ENCODE measurements around the gene CTSV. TPM values are rescaled to one million over a fixed set of nuclear protein-coding genes. Genes with fewer than 3 reads are reported as not detected.

CTSV gene
- polyA plus RNA-seq, 1 of the 3 experiments (the other 2 are of a cell fraction): 3.1 TPM

GRCh38 chr9:97052735-97053134, 13.8 kb upstream of the CTSV start:
- Histone ChIP-seq H3K4me1 (ENCODE audit: control insufficient read depth in 1 of 2, insufficient read depth in 2 of 2, low read depth in 1 of 2, low read length in 1 of 2) (peaks cover 0 to 7% of the 10 kb centered on the region in 2 experiments; a peak in 2 of 4 replicates), H3K36me3 (replicated peaks in 1 of 2; ENCODE audit: control insufficient read depth in 1 of 2, insufficient read depth in 2 of 2, low read length in 1 of 2) (no peaks in the 10 kb centered on the region), H3K79me2 (ENCODE audit: insufficient read depth) (no peaks in the 10 kb centered on the region), H3K27ac (ENCODE audit: low read depth in 2 of 2, low read length in 1 of 2) (peak overlapping the region in 1 of 2 experiments; percentile 83; a peak in 1 of 4 replicates), H2AFZ (ENCODE audit: low read depth) (no peak overlapping the region), H3K4me3 (ENCODE audit: low read depth in 2 of 2, low read length in 1 of 2) (no peak overlapping the region), H3K27me3 (ENCODE audit: insufficient read depth) (no peaks in the 10 kb centered on the region), H4K20me1 (ENCODE audit: insufficient read depth) (no peaks in the 10 kb centered on the region), H3K9me2 (no peaks in the 10 kb centered on the region), H3K4me2 (no peak overlapping the region), H3K9me3 (no peaks in the 10 kb centered on the region), H3F3A (replicated peaks; ENCODE audit: insufficient read depth) (no peaks in the 10 kb centered on the region), H3K9ac (no peak overlapping the region)
- no peak for TF ChIP-seq USF2 (IDR thresholded peaks at IDR 0.05; ENCODE audit: borderline replicate concordance, low read depth, low read length)
- TF ChIP-seq FOXM1 (IDR thresholded peaks at IDR 0.05; ENCODE audit: low read depth): no peak
- no peak for TF ChIP-seq TCF12 (IDR thresholded peaks at IDR 0.05)
- TF ChIP-seq GATA2 (CRISPR knock-in tag; IDR thresholded peaks at IDR 0.05): no peak
- TF ChIP-seq RAD21 (IDR thresholded peaks at IDR 0.05; ENCODE audit: low read length): no peak
- no peak for TF ChIP-seq ELF1 (IDR thresholded peaks at IDR 0.05)
- no peak for TF ChIP-seq RCOR1 (IDR thresholded peaks at IDR 0.05; ENCODE audit: low read length)
- TF ChIP-seq POLR2AphosphoS5 (IDR thresholded peaks at IDR 0.05; ENCODE audit: low read depth, low read length): no peak
- no peak for TF ChIP-seq MAX (IDR thresholded peaks at IDR 0.05; ENCODE audit: low read depth)
- no peak for TF ChIP-seq RXRA (IDR thresholded peaks at IDR 0.05; ENCODE audit: borderline replicate concordance, low read depth)
- no peak for TF ChIP-seq MXI1 (IDR thresholded peaks at IDR 0.05; ENCODE audit: low read depth, low read length)
- no peak for TF ChIP-seq EZH2phosphoT487 (IDR thresholded peaks at IDR 0.05; ENCODE audit: borderline replicate concordance, low read depth)
- no peak for TF ChIP-seq SMC3 (IDR thresholded peaks at IDR 0.05; ENCODE audit: low read depth, low read length)
- no peak for TF ChIP-seq TEAD4 (IDR thresholded peaks at IDR 0.05; ENCODE audit: borderline replicate concordance, insufficient read depth)
- TF ChIP-seq SIN3A (IDR thresholded peaks at IDR 0.05; ENCODE audit: borderline replicate concordance, low read depth, low read length): no peak
- TF ChIP-seq REST (IDR thresholded peaks at IDR 0.05; ENCODE audit: low read depth, low read length): no peak
- TF ChIP-seq, protein P1, sequence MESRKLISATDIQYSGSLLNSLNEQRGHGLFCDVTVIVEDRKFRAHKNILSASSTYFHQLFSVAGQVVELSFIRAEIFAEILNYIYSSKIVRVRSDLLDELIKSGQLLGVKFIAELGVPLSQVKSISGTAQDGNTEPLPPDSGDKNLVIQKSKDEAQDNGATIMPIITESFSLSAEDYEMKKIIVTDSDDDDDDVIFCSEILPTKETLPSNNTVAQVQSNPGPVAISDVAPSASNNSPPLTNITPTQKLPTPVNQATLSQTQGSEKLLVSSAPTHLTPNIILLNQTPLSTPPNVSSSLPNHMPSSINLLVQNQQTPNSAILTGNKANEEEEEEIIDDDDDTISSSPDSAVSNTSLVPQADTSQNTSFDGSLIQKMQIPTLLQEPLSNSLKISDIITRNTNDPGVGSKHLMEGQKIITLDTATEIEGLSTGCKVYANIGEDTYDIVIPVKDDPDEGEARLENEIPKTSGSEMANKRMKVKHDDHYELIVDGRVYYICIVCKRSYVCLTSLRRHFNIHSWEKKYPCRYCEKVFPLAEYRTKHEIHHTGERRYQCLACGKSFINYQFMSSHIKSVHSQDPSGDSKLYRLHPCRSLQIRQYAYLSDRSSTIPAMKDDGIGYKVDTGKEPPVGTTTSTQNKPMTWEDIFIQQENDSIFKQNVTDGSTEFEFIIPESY (IDR thresholded peaks at IDR 0.05; ENCODE audit: borderline replicate concordance, low read depth): no peak
- no peak for TF ChIP-seq NRF1 (IDR thresholded peaks at IDR 0.05; ENCODE audit: low read depth, low read length)
- DNase-seq: no peak
- 14% methylated on average over 2 of the region's 2 CpGs for WGBS (ENCODE audit: low lambda C conversion rate)
- ChIA-PET CTCF (interaction anchor here (0.6 kb wide), 1 partner anchor 69 kb away, joined by 3 read pairs; no protein-coding TSS in a partner anchor), POLR2A (no interaction called here)

All from SK-N-SH (cell line).